ENCODE results near the gene ZMYND10.

DNA sequence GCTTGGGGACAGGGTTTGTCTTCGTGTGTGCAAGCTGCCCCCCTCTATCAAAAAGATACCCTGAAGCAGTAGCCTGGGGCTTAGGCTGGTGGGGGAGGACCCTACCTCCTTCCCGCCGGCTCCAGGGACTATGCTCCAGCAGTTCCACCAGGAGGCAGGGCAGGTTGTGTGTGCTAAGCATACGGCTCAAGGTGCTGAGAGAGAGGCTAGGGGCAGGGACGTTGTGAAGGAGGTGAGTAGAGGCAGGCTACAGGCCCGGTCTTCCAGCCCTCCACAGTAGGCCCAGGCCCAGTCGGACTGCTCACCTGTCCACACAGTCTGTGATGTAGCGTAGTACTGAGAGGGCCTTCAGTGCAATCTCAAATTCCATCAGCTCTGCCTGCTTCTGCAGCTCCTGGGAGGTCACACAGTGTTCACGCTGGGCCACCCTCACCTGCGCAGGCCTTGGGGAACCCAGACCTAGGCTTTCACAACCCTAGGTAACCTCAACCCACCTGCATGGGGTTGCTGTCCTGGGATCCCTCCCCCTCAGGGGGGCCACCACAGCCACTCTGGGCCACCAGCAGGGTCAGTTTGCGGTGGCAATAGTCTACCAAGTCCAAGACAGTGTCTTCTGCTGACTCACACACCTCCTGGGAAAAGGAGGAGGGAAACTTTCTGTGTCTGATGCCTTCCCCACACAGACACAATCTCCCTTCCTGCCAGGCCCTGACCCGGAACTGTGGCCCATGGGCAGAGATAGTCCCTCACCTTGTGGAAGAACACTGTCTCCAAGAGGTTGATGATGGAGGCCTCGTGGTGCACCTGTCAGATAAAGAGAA is 2.5 kb downstream of the ZMYND10 start:
- TF ChIP-seq, protein P1, sequence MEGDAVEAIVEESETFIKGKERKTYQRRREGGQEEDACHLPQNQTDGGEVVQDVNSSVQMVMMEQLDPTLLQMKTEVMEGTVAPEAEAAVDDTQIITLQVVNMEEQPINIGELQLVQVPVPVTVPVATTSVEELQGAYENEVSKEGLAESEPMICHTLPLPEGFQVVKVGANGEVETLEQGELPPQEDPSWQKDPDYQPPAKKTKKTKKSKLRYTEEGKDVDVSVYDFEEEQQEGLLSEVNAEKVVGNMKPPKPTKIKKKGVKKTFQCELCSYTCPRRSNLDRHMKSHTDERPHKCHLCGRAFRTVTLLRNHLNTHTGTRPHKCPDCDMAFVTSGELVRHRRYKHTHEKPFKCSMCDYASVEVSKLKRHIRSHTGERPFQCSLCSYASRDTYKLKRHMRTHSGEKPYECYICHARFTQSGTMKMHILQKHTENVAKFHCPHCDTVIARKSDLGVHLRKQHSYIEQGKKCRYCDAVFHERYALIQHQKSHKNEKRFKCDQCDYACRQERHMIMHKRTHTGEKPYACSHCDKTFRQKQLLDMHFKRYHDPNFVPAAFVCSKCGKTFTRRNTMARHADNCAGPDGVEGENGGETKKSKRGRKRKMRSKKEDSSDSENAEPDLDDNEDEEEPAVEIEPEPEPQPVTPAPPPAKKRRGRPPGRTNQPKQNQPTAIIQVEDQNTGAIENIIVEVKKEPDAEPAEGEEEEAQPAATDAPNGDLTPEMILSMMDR (conservative IDR thresholded peaks at IDR 0.05; ENCODE audit: low read depth, low read length) = no peak
- no peak for TF ChIP-seq EZH2 (IDR thresholded peaks at IDR 0.05; ENCODE audit: borderline replicate concordance, low read depth, low read length, poor library complexity, severe bottlenecking)

Measured in A673 (cell line).